Activated CD4-positive, alpha-beta memory T cell treated with anti-CD3 and anti-CD28 coated beads, Interleukin-2, amount 10 ng/mL, durations not matched to agents 7 days and 5 days (primary cell): ENCODE data around the gene SETD2. TPM values are rescaled to one million over a fixed set of nuclear protein-coding genes. Genes with fewer than 3 reads are reported as not detected.
A peak's percentile ranks its signal among the peaks of the same experiment; 100 is the strongest.
"Not testable (repeated sequence)": the region's sequence is repeated elsewhere in the genome, so short reads cannot be mapped to it uniquely, and the experiment has no call there.

ENCODE experiments used
- CTCF ChIA-PET: fragments of 350-600 bp; sonication (Branson Sonifier 250); formaldehyde crosslinking; loops from one replicate; lab custom pipeline; 2021; ENCODE audit warnings: antibody characterized with exemption, inconsistent platforms; lab: Charles Lee
- POLR2A ChIA-PET: fragments of 350-600 bp; sonication (Branson Sonifier 250); formaldehyde crosslinking; loops from one replicate; lab custom pipeline; 2021; ENCODE audit warnings: antibody characterized with exemption; lab: Charles Lee
- DNase-seq: peaks from one replicate; pipeline ENCODE4 v3.0.0-alpha.2; 2020
- H3K27ac Mint-ChIP-seq: one replicate; pipeline ENCODE4 v1.8.0; 2021; ENCODE audit warnings: mild to moderate bottlenecking, mixed read lengths
- H3K27me3 Mint-ChIP-seq: one replicate; pipeline ENCODE4 v1.8.0; 2021; ENCODE audit warnings: mixed read lengths
- H3K36me3 Mint-ChIP-seq: one replicate; pipeline ENCODE4 v1.8.0; 2021; ENCODE audit warnings: low read depth, mixed read lengths
- H3K4me1 Mint-ChIP-seq: one replicate; pipeline ENCODE4 v1.8.0; 2021; ENCODE audit warnings: mixed read lengths
- H3K4me3 Mint-ChIP-seq: one replicate; pipeline ENCODE4 v1.8.0; 2021; ENCODE audit warnings: mild to moderate bottlenecking, mixed read lengths
- H3K9me3 Mint-ChIP-seq: one replicate; pipeline ENCODE4 v1.8.0; 2021; ENCODE audit warnings: mixed read lengths
- total RNA-seq, 2 experiments: library from RNA; stranded (reverse); gene quantifications; one replicate each; pipeline ENCODE4 v1.2.3, GENCODE V29; 2021

The SETD2 gene
- total RNA-seq, 2 experiments from 2014 or later = 37.4 to 41.5 TPM

DNA sequence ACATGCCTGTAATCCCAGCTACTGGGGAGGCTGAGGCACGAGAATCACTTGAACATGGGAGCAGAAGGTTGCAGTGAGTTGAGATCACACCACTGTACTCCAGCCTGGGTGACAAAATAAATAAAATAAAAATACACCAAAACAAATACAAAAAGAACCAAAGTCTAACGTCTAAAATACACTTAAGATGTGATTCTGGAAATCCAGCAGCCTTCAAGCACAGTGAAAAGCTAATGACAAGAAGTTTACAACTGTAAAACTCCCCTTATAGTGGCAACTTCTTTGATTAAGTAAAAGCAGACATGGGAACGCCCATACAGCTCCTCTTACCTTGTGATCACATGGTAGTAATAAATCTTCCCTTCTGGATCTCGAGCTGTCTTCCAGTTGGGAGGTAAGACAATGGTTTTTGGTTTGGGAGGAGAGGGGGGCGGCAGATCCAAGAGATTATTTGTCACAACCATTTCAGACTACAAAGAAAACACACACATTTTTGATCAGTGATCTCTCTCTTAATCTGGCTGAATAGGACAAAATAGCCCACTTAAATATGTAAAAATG lies 121.6 kb downstream of the SETD2 start:
- H3K27ac Mint-ChIP-seq = no peak overlapping the region
- H3K9me3 Mint-ChIP-seq = no peaks in the 10 kb centered on the region
- ChIA-PET POLR2A (interaction anchor here (1.9 kb wide), 1 partner anchor 9 kb away, joined by 5 read pairs; no protein-coding TSS in a partner anchor), CTCF (interaction anchor here (2.2 kb wide), 1 partner anchor 11 kb away, joined by 5 read pairs; no protein-coding TSS in a partner anchor)
- peaks cover 22% of the 10 kb centered on the region for H3K4me1 Mint-ChIP-seq
- H3K36me3 Mint-ChIP-seq = peaks cover 38% of the 10 kb centered on the region
- H3K4me3 Mint-ChIP-seq = no peak overlapping the region
- no peak for DNase-seq
- H3K27me3 Mint-ChIP-seq = no peaks in the 10 kb centered on the region

DNA sequence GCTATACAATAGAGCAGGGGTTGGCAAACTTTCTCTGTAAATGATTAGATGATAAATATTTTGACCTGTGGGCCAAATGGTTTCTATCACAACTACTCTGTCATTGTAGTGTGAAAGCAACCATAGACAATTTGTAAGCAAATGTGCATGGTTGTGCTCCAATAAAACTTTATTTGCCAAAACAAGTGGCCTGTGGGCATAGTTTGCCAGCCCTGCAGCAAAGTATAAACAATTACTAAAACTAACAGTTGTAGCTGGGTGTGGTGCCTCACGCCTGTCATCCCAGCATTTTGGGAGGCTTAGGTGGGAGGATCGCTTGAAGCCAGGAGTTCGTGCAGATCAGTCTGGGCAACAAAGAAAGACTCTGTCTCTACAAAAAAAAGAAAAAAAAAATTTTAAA lies 122.8 kb downstream of the SETD2 start:
- no peak for DNase-seq
- peaks cover 46% of the 10 kb centered on the region for H3K36me3 Mint-ChIP-seq
- H3K4me1 Mint-ChIP-seq = peaks cover 20% of the 10 kb centered on the region
- H3K27me3 Mint-ChIP-seq = no peaks in the 10 kb centered on the region
- H3K27ac Mint-ChIP-seq = no peak overlapping the region
- ChIA-PET POLR2A (interaction anchor here (1.2 to 1.9 kb wide), 2 partner anchors 10 to 22 kb away, joined by 4 to 5 read pairs; no protein-coding TSS in a partner anchor), CTCF (interaction anchor here (2.2 kb wide), 1 partner anchor 10 kb away, joined by 5 read pairs; no protein-coding TSS in a partner anchor)
- no peaks in the 10 kb centered on the region for H3K9me3 Mint-ChIP-seq
- no peak overlapping the region for H3K4me3 Mint-ChIP-seq

- POLR2A ChIA-PET = interaction anchor here (0.6 to 1.8 kb wide), 4 partner anchors 18 to 57 kb away, joined by 3 to 11 read pairs (median 4); partner anchors contain the start of gene NBEAL2
These were observed 126.6 kb downstream of the SETD2 start for GRCh38 chr3:47037302-47037701.

DNA sequence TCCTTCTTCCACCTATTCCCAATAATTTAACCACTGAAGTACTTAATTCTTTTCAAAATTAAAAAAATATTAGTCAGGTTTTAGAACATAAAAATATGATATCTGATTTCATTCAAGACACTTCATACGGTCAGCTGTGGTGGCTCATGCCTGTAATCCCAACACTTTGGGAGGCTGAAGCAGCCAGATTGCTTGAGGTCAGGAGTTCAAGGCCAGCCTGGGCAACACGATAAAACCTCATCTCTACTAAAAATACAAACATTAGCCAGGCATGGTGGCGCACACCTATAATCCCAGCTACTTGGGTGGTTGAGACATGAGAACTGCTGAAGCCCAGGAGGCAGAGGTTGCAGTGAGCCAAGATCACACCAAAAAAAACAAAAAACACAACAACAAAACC lies 127.8 kb downstream of the SETD2 start:
- POLR2A ChIA-PET = interaction anchor here (0.9 kb wide), 1 partner anchor 30 kb away, joined by 3 read pairs; no protein-coding TSS in a partner anchor

More at GRCh38 chr3:47037302-47037701, 126.6 kb downstream of the SETD2 start:
- H3K4me3 Mint-ChIP-seq, DNase-seq, H3K27me3 Mint-ChIP-seq, CTCF ChIA-PET, H3K9me3 Mint-ChIP-seq: not testable (repeated sequence)
- peak overlapping the region; percentile 70 for H3K27ac Mint-ChIP-seq
- peaks cover 59% of the 10 kb centered on the region for H3K36me3 Mint-ChIP-seq
- peaks cover 21% of the 10 kb centered on the region for H3K4me1 Mint-ChIP-seq

DNA sequence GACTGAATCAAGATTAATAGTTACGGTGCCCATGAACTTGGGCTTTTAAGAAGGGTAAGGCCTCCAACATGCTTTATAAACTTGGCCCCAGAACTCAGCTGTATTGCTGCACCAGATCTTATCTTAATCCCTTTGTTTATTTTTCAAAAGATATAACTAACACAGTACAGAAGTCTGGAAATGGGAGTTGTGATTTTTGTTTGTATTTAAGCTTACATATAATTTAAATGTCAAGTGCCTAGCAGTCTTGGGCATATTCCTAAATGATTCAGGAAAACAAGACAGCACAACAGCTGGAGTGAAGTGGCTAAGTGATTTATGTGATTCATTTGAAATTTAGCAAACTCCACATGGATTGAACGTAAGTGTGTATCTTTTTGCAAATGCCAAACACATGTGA lies 128.3 kb downstream of the SETD2 start:
- CTCF ChIA-PET = interaction anchor here (1.0 kb wide), 1 partner anchor 55 kb away, joined by 3 read pairs; no protein-coding TSS in a partner anchor
- no peak for DNase-seq

More for the DNA sequence above, 127.8 kb downstream of the SETD2 start:
- peaks cover 66% of the 10 kb centered on the region for H3K36me3 Mint-ChIP-seq
- DNase-seq = no peak
- CTCF ChIA-PET = interaction anchor here (1.0 kb wide), 1 partner anchor 54 kb away, joined by 3 read pairs; no protein-coding TSS in a partner anchor
- no peak overlapping the region for H3K4me3 Mint-ChIP-seq
- H3K27me3 Mint-ChIP-seq = no peaks in the 10 kb centered on the region
- H3K4me1 Mint-ChIP-seq = peaks cover 25% of the 10 kb centered on the region
- H3K9me3 Mint-ChIP-seq = no peaks in the 10 kb centered on the region
- no peak overlapping the region for H3K27ac Mint-ChIP-seq

GRCh38 chr3:47034868-47035489 lies 128.9 kb downstream of the SETD2 start:
- H3K27me3 Mint-ChIP-seq = no peaks in the 10 kb centered on the region
- H3K9me3 Mint-ChIP-seq = no peaks in the 10 kb centered on the region
- CTCF ChIA-PET = interaction anchor here (1.0 kb wide), 1 partner anchor 55 kb away, joined by 3 read pairs; no protein-coding TSS in a partner anchor
- no peak overlapping the region for H3K27ac Mint-ChIP-seq
- H3K36me3 Mint-ChIP-seq = peaks cover 55% of the 10 kb centered on the region
- POLR2A ChIA-PET = interaction anchor here (0.6 to 0.9 kb wide), 2 partner anchors 9 to 29 kb away, joined by 3 read pairs; no protein-coding TSS in a partner anchor
- H3K4me1 Mint-ChIP-seq = peaks cover 32% of the 10 kb centered on the region
- H3K4me3 Mint-ChIP-seq = no peak overlapping the region
- DNase-seq = no peak

More for the DNA sequence above, 128.3 kb downstream of the SETD2 start:
- POLR2A ChIA-PET = interaction anchor here (0.6 to 0.9 kb wide), 2 partner anchors 8 to 30 kb away, joined by 3 read pairs; no protein-coding TSS in a partner anchor
- H3K27ac Mint-ChIP-seq = no peak overlapping the region
- H3K4me3 Mint-ChIP-seq = no peak overlapping the region
- no peaks in the 10 kb centered on the region for H3K9me3 Mint-ChIP-seq
- peaks cover 61% of the 10 kb centered on the region for H3K36me3 Mint-ChIP-seq
- H3K4me1 Mint-ChIP-seq = peaks cover 30% of the 10 kb centered on the region
- H3K27me3 Mint-ChIP-seq = no peaks in the 10 kb centered on the region

DNA sequence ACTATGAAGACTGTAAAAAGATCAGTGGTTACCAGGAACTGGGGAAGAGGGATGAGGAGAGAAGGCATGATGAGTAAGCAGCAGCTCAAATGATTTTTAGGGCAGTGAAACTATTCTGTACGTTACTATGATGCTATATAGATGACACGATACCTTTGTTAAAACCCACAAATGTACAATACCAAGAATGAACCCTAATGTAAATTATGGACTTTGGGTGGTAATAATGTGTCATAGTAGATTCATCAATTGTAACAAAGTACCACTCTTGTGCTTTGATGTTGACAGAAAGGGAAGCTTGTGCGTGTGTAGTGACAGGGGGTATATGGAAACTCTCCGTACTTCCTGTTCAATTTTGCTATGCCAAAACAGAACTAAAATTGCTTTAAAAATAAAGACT lies 132.9 kb downstream of the SETD2 start:
- peaks cover 48% of the 10 kb centered on the region for H3K36me3 Mint-ChIP-seq
- POLR2A ChIA-PET = interaction anchor here (5.3 kb wide), 1 partner anchor 11 kb away, joined by 24 read pairs; no protein-coding TSS in a partner anchor
- H3K9me3 Mint-ChIP-seq = not testable (repeated sequence)

GRCh38 chr3:47028667-47029066 lies 135.2 kb downstream of the SETD2 start:
- H3K9me3 Mint-ChIP-seq = no peaks in the 10 kb centered on the region
- H3K27me3 Mint-ChIP-seq = no peaks in the 10 kb centered on the region
- CTCF ChIA-PET = interaction anchor here (0.6 kb wide), 1 partner anchor 9 kb away, joined by 3 read pairs; no protein-coding TSS in a partner anchor
- H3K4me1 Mint-ChIP-seq = peaks cover 30% of the 10 kb centered on the region
- no peak for DNase-seq
- POLR2A ChIA-PET = interaction anchor here (1.2 to 5.3 kb wide), 2 partner anchors 9 to 12 kb away, joined by 4 to 24 read pairs; no protein-coding TSS in a partner anchor
- no peak overlapping the region for H3K4me3 Mint-ChIP-seq
- H3K27ac Mint-ChIP-seq = no peak overlapping the region
- peaks cover 31% of the 10 kb centered on the region for H3K36me3 Mint-ChIP-seq

More for the DNA sequence above, 132.9 kb downstream of the SETD2 start:
- Mint-ChIP-seq H3K27ac (peak overlapping the region; percentile 53), H3K4me1 (peaks cover 18% of the 10 kb centered on the region)
- DNase-seq, H3K27me3 Mint-ChIP-seq, H3K4me3 Mint-ChIP-seq: not testable (repeated sequence)
- CTCF ChIA-PET = interaction anchor here (1.7 kb wide), 1 partner anchor 11 kb away, joined by 5 read pairs; no protein-coding TSS in a partner anchor

GRCh38 chr3:47028146-47028545 lies 135.8 kb downstream of the SETD2 start:
- Mint-ChIP-seq H3K27ac (no peak overlapping the region), H3K9me3 (no peaks in the 10 kb centered on the region), H3K4me3 (no peak overlapping the region), H3K27me3 (no peaks in the 10 kb centered on the region), H3K4me1 (peaks cover 30% of the 10 kb centered on the region), H3K36me3 (peaks cover 30% of the 10 kb centered on the region)
- DNase-seq = no peak
- ChIA-PET CTCF (interaction anchor here (0.6 kb wide), 1 partner anchor 8 kb away, joined by 3 read pairs; no protein-coding TSS in a partner anchor), POLR2A (interaction anchor here (1.2 to 5.3 kb wide), 3 partner anchors 8 to 15 kb away, joined by 4 to 24 read pairs (median 4); no protein-coding TSS in a partner anchor)

DNA sequence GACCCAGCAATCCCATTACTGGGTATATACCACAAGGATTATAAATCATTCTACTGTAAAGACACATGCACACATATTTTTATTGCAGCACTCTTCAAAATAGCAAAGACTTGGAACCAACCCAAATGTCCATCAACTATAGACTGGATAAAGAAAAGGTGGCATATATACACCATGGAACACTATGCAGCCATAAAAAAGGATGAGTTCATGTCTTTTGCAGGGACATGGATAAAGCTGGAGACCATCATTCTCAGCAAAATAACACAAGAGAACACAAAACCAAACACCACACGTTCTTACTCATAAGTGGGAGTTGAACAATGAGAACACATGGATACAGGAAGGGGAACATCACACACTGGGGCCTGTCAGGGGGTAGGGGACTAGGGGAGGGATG lies 137.5 kb downstream of the SETD2 start:
- H3K9me3 Mint-ChIP-seq, H3K27ac Mint-ChIP-seq, H3K27me3 Mint-ChIP-seq, POLR2A ChIA-PET, DNase-seq, H3K4me3 Mint-ChIP-seq, CTCF ChIA-PET: not testable (repeated sequence)
- peaks cover 26% of the 10 kb centered on the region for H3K4me1 Mint-ChIP-seq
- H3K36me3 Mint-ChIP-seq = peaks cover 21% of the 10 kb centered on the region

DNA sequence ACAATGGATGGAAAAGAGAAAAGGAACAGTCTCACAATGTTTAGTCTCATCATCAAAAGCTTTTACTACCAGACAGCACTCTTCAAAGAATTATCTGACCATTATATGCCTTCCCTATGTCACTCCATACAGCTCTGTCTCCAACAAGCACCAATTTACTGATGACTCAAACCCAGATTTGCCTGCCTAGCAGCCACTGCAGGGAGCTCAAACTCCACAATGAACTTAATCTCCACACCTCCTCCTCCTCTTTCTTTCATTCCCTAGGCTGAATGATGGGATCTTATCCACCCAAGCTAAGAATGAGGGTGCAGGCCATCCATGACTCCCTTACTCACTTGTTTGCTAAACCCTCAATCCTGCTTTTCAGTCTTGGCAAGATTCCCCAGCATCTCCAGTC lies 139.0 kb downstream of the SETD2 start:
- H3K27me3 Mint-ChIP-seq = no peaks in the 10 kb centered on the region
- POLR2A ChIA-PET = no interaction called here

DNA sequence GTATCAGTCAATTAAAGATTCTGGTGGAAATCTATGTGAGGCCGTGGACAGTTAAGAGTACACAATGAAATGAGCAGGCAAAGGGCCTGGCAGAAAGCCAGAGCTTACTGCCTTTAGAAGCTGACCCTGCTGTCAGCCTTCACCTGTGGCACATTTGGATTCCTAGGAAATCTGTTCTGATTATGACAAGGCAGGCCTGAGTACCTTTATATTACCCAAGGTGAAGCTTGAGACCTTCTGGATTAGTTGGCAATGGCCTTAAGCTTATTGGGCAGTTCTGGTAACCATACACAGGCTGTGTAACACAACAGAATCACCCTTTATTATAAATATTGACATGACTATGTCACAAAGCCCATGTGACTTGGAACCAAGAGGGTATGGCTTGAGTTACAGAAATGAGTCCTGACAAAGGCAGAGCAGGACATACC lies 141.3 kb downstream of the SETD2 start:
- Mint-ChIP-seq H3K36me3 (peaks cover 24% of the 10 kb centered on the region), H3K27ac (no peak overlapping the region), H3K9me3 (no peaks in the 10 kb centered on the region), H3K4me3 (no peak overlapping the region), H3K4me1 (peaks cover 44% of the 10 kb centered on the region), H3K27me3 (no peaks in the 10 kb centered on the region)
- POLR2A ChIA-PET = interaction anchor here (1.0 to 1.2 kb wide), 2 partner anchors 16 to 43 kb away, joined by 3 read pairs; partner anchors contain the start of gene NBEAL2
- DNase-seq = no peak
- CTCF ChIA-PET = interaction anchor here (0.8 kb wide), 1 partner anchor 301 kb away, joined by 3 read pairs; no protein-coding TSS in a partner anchor

More for the DNA sequence above, 139.0 kb downstream of the SETD2 start:
- Mint-ChIP-seq H3K27ac (no peak overlapping the region), H3K36me3 (peaks cover 21% of the 10 kb centered on the region), H3K4me3 (no peak overlapping the region), H3K9me3 (no peaks in the 10 kb centered on the region), H3K4me1 (peaks cover 24% of the 10 kb centered on the region)
- DNase-seq = no peak
- CTCF ChIA-PET = no interaction called here
